ENCODE results near the gene IRF7.

Gene IRF7

GRCh38 chr11:640021-640706 is 24.4 kb upstream of the IRF7 start:
- FAIRE-seq = no peak

GRCh38 chr11:639332-639955 is 23.7 kb upstream of the IRF7 start:
- no peak for FAIRE-seq

GRCh38 chr11:638631-639331 is 23.0 kb upstream of the IRF7 start:
- FAIRE-seq = no peak

GRCh38 chr11:637593-638521 is 22.1 kb upstream of the IRF7 start:
- no peak for FAIRE-seq

GRCh38 chr11:637333-637592 is 21.5 kb upstream of the IRF7 start:
- no peak for FAIRE-seq

- no peak for FAIRE-seq
Observed at GRCh38 chr11:636511-637332, 21.0 kb upstream of the IRF7 start, which contains the start of gene DRD4. DRD4 (plus strand) TSS chr11:637269; CDS start chr11:637305, 36 bp downstream.

GRCh38 chr11:635945-636510 is 20.3 kb upstream of the IRF7 start:
- no peak for FAIRE-seq

GRCh38 chr11:630871-631270 is 15.1 kb upstream of the IRF7 start:
- no peak for FAIRE-seq

GRCh38 chr11:629237-629583 is 13.5 kb upstream of the IRF7 start:
- FAIRE-seq = no peak

GRCh38 chr11:628056-628455 is 12.3 kb upstream of the IRF7 start:
- FAIRE-seq = no peak

GRCh38 chr11:627308-627576 is 11.5 kb upstream of the IRF7 start:
- no peak for FAIRE-seq

GRCh38 chr11:626475-627307 is 10.9 kb upstream of the IRF7 start, which contains the start of gene SCT:
SCT (minus strand) TSS chr11:627181; CDS start chr11:627143, 38 bp downstream.
- FAIRE-seq = no peak

GRCh38 chr11:625636-626268 is 10.0 kb upstream of the IRF7 start:
- FAIRE-seq = no peak

- FAIRE-seq = no peak
Observed at GRCh38 chr11:624705-625635, 9.2 kb upstream of the IRF7 start, which contains the start of gene CDHR5. CDHR5 (minus strand) TSS chr11:624955; CDS start chr11:624902, 53 bp downstream.

- FAIRE-seq = no peak
Observed at GRCh38 chr11:623999-624704, 8.4 kb upstream of the IRF7 start.

GRCh38 chr11:623349-623869 is 7.7 kb upstream of the IRF7 start:
- no peak for FAIRE-seq

- no peak for FAIRE-seq
Observed at GRCh38 chr11:621838-622237, 6.1 kb upstream of the IRF7 start.

All from G401.6 (cell line).